HEK293 (cell line): Measurements from ENCODE around the gene GPR62.
A peak's percentile ranks its signal among the peaks of the same experiment; 100 is the strongest.

Experiments used
- CTCF ChIA-PET: fragments of 350-600 bp; formaldehyde crosslinking; extraction: SDS; loops from one replicate; lab custom pipeline; 2021; ENCODE audit warnings: antibody characterized with exemption; lab: Yijun Ruan, JAX
- POLR2A ChIA-PET: fragments of 300-600 bp; formaldehyde crosslinking; extraction: SDS; loops from one replicate; lab custom pipeline; 2020; ENCODE audit warnings: antibody characterized with exemption, inconsistent platforms; lab: Yijun Ruan, JAX
- H3K27ac ChIP-seq: fragments of 200-500 bp; sonication (Bioruptor generic); 2 replicates; pipeline ENCODE4 v1.5.1; 2014; ENCODE audit warnings: low read depth, low read length, control low read depth, inconsistent platforms; ENCODE audit errors: extremely low read depth
- H3K36me3 ChIP-seq, 2 experiments: fragments of 200-500 bp in 1 of 2; sonication (Bioruptor generic) in 1 of 2; 1 replicate in 1 of 2; 2 replicates in 1 of 2; pipeline ENCODE4 v1.5.1; 2014 to 2017; ENCODE audit warnings: inconsistent platforms in 2 of 2, low read length in 2 of 2; ENCODE audit not compliant: control insufficient read depth in 2 of 2, insufficient read depth in 1 of 2
- H3K4me1 ChIP-seq: fragments of 200-500 bp; sonication (Bioruptor generic); 2 replicates; pipeline ENCODE4 v1.5.1; 2014; ENCODE audit warnings: mild to moderate bottlenecking, low read length, inconsistent platforms; ENCODE audit not compliant: control insufficient read depth, insufficient read depth
- H3K4me3 ChIP-seq: 2 replicates; pipeline ENCODE4 v1.5.1; 2011; ENCODE audit warnings: low read depth, mild to moderate bottlenecking, control low read depth, low read length, moderate library complexity
- H3K9me3 ChIP-seq: fragments of 200-500 bp; sonication (Bioruptor generic); 2 replicates; pipeline ENCODE4 v1.5.1; 2014; ENCODE audit warnings: low read depth, low read length, inconsistent platforms; ENCODE audit not compliant: control insufficient read depth, insufficient read depth
- EGR2 ChIP-seq: fragments of 450-650 bp; formaldehyde crosslinking; IDR thresholded peaks from 2 replicates; pipeline ENCODE4 v1.5.1; 2016; ENCODE audit warnings: low read depth, missing biosample characterization, missing genetic modification characterization
- GFI1B ChIP-seq: fragments of 450-650 bp; formaldehyde crosslinking; IDR thresholded peaks from 2 replicates; pipeline ENCODE4 v1.5.1; 2016; ENCODE audit warnings: missing biosample characterization, missing genetic modification characterization
- GLI2 ChIP-seq: fragments of 450-650 bp; formaldehyde crosslinking; IDR thresholded peaks from 2 replicates; pipeline ENCODE4; 2017; ENCODE audit warnings: missing biosample characterization, missing genetic modification characterization, low read depth, borderline replicate concordance
- GLIS1 ChIP-seq: fragments of 450-650 bp; formaldehyde crosslinking; IDR thresholded peaks from 2 replicates; pipeline ENCODE4 v1.5.1; 2016; ENCODE audit warnings: missing biosample characterization, missing genetic modification characterization
- KLF1 ChIP-seq: fragments of 450-650 bp; formaldehyde crosslinking; IDR thresholded peaks from 2 replicates; pipeline ENCODE4 v1.5.1; 2016; ENCODE audit warnings: missing biosample characterization, missing genetic modification characterization
- MEIS1 ChIP-seq: sonication (generic); formaldehyde crosslinking; IDR thresholded peaks from 2 replicates; pipeline ENCODE4 v1.8.1; 2022; ENCODE audit warnings: missing genetic modification reagents, mild to moderate bottlenecking, borderline replicate concordance
- OSR2 ChIP-seq: fragments of 450-650 bp; formaldehyde crosslinking; IDR thresholded peaks from 2 replicates; pipeline ENCODE4 v1.5.1; 2016; ENCODE audit warnings: missing biosample characterization, missing genetic modification characterization
- PRDM1 ChIP-seq: fragments of 450-650 bp; formaldehyde crosslinking; IDR thresholded peaks from 2 replicates; pipeline ENCODE4; 2016; ENCODE audit warnings: missing biosample characterization, missing genetic modification characterization
- SETDB1 ChIP-seq: IDR thresholded peaks from one replicate; pipeline ENCODE4 v1.6.1; 2017; ENCODE audit warnings: mild to moderate bottlenecking, low read length, moderate library complexity, mixed read lengths; ENCODE audit not compliant: insufficient read length
- SP7 ChIP-seq: fragments of 450-650 bp; formaldehyde crosslinking; IDR thresholded peaks from 2 replicates; pipeline ENCODE4 v1.5.1; 2016; ENCODE audit warnings: missing biosample characterization, missing genetic modification characterization
- YY1 ChIP-seq: fragments of 450-650 bp; formaldehyde crosslinking; IDR thresholded peaks from 2 replicates; pipeline ENCODE4 v1.5.1; 2018; ENCODE audit warnings: missing biosample characterization, missing genetic modification characterization
- ZBTB17 ChIP-seq: fragments of 450-650 bp; formaldehyde crosslinking; IDR thresholded peaks from 2 replicates; pipeline ENCODE4 v1.5.1; 2016; ENCODE audit warnings: missing biosample characterization, missing genetic modification characterization
- ZBTB21 ChIP-seq: fragments of 450-650 bp; formaldehyde crosslinking; IDR thresholded peaks from 2 replicates; pipeline ENCODE4 v1.5.1; 2017; ENCODE audit warnings: missing biosample characterization, missing genetic modification characterization
- ZFHX2 ChIP-seq: fragments of 450-650 bp; formaldehyde crosslinking; conservative IDR thresholded peaks from 2 replicates; pipeline ENCODE4 v1.5.1; 2016; ENCODE audit warnings: missing biosample characterization, missing genetic modification characterization
- ZIC2 ChIP-seq: fragments of 450-650 bp; formaldehyde crosslinking; IDR thresholded peaks from 2 replicates; pipeline ENCODE4 v1.5.1; 2016; ENCODE audit warnings: missing biosample characterization, missing genetic modification characterization
- ZNF10 ChIP-seq: fragments of 450-650 bp; formaldehyde crosslinking; IDR thresholded peaks from 2 replicates; pipeline ENCODE4 v1.5.1; 2017; ENCODE audit warnings: missing biosample characterization, missing genetic modification characterization
- ZNF133 ChIP-seq: fragments of 450-650 bp; formaldehyde crosslinking; IDR thresholded peaks from 2 replicates; pipeline ENCODE4 v1.5.1; 2016; ENCODE audit warnings: missing biosample characterization, missing genetic modification characterization
- ZNF155 ChIP-seq: fragments of 450-650 bp; formaldehyde crosslinking; IDR thresholded peaks from 2 replicates; pipeline ENCODE4 v1.5.1; 2016; ENCODE audit warnings: missing biosample characterization, missing genetic modification characterization
- ZNF416 ChIP-seq: fragments of 450-650 bp; formaldehyde crosslinking; IDR thresholded peaks from 2 replicates; pipeline ENCODE4 v1.5.1; 2016; ENCODE audit warnings: missing biosample characterization, missing genetic modification characterization
- ZNF48 ChIP-seq: fragments of 450-650 bp; formaldehyde crosslinking; IDR thresholded peaks from 2 replicates; pipeline ENCODE4 v1.5.1; 2016; ENCODE audit warnings: missing biosample characterization, missing genetic modification characterization
- ZNF513 ChIP-seq: fragments of 450-650 bp; IDR thresholded peaks from 2 replicates; pipeline ENCODE4 v1.5.1; 2018; ENCODE audit warnings: missing biosample characterization, missing genetic modification characterization
- ZNF521 ChIP-seq: fragments of 450-650 bp; formaldehyde crosslinking; IDR thresholded peaks from 2 replicates; pipeline ENCODE4 v1.5.1; 2017; ENCODE audit warnings: missing biosample characterization, mild to moderate bottlenecking, missing genetic modification characterization
- ZNF561 ChIP-seq: fragments of 450-650 bp; IDR thresholded peaks from 2 replicates; pipeline ENCODE4 v1.5.1; 2018; ENCODE audit warnings: missing biosample characterization, missing genetic modification characterization, borderline replicate concordance
- ZNF629 ChIP-seq: fragments of 450-650 bp; formaldehyde crosslinking; IDR thresholded peaks from 2 replicates; pipeline ENCODE4 v1.5.1; 2017; ENCODE audit warnings: missing biosample characterization, missing genetic modification characterization
- ZNF664 ChIP-seq: fragments of 450-650 bp; formaldehyde crosslinking; IDR thresholded peaks from 2 replicates; pipeline ENCODE4 v1.5.1; 2016; ENCODE audit warnings: missing biosample characterization, missing genetic modification characterization
- ZNF776 ChIP-seq: fragments of 450-650 bp; formaldehyde crosslinking; IDR thresholded peaks from 2 replicates; pipeline ENCODE4 v1.5.0; 2017; ENCODE audit warnings: missing biosample characterization, missing genetic modification characterization, borderline replicate concordance
- ZNF777 ChIP-seq: fragments of 450-650 bp; formaldehyde crosslinking; IDR thresholded peaks from 2 replicates; pipeline ENCODE4 v1.5.1; 2017; ENCODE audit warnings: missing biosample characterization, missing genetic modification characterization, borderline replicate concordance
- ZNF792 ChIP-seq: fragments of 450-650 bp; formaldehyde crosslinking; IDR thresholded peaks from 2 replicates; pipeline ENCODE4 v1.5.1; 2016; ENCODE audit warnings: missing biosample characterization, missing genetic modification characterization
- ZSCAN23 ChIP-seq: fragments of 450-650 bp; formaldehyde crosslinking; IDR thresholded peaks from 2 replicates; pipeline ENCODE4 v1.5.1; 2016; ENCODE audit warnings: missing biosample characterization, missing genetic modification characterization
- TF ChIP-seq, protein P1 (sequence below): fragments of 450-650 bp; formaldehyde crosslinking; IDR thresholded peaks from 2 replicates; pipeline ENCODE4 v1.5.1; 2016; ENCODE audit warnings: missing biosample characterization, missing genetic modification characterization
- TF ChIP-seq, protein P2 (sequence below): fragments of 450-650 bp; formaldehyde crosslinking; IDR thresholded peaks from 2 replicates; pipeline ENCODE4 v1.5.1; 2016; ENCODE audit warnings: missing biosample characterization, missing genetic modification characterization, borderline replicate concordance

The GPR62 gene

DNA sequence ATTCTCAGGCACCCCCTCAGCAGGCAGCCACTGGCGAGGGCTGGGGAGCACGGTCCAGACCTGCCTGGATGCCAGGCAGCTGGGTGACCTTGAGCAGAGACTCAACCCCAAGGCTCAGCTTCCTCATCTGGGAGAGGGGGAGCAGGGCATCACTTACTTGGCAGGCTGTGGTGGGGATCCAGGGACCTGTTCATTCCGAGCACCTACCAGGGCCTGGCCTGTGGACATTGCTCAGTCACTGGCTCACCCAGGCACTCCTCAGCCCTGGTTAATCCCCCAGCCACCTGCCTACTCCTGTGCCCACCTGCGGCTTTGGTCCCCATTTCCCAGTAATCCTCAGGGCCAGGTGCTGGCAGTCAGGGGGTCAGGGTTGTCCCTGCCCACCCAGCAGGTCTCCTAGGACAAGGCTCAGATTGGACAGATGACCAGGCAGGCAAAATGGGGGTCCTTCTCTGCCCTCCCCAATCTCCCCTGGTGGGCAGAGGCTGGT lies 49.8 kb downstream of the GPR62 start (continued):
- TF ChIP-seq, protein P1, sequence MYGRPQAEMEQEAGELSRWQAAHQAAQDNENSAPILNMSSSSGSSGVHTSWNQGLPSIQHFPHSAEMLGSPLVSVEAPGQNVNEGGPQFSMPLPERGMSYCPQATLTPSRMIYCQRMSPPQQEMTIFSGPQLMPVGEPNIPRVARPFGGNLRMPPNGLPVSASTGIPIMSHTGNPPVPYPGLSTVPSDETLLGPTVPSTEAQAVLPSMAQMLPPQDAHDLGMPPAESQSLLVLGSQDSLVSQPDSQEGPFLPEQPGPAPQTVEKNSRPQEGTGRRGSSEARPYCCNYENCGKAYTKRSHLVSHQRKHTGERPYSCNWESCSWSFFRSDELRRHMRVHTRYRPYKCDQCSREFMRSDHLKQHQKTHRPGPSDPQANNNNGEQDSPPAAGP (tag by site-specific recombination) = no peak

GRCh38 chr3:52005571-52005986 lies 50.4 kb downstream of the GPR62 start:
- CTCF ChIA-PET = interaction anchor here (0.6 to 5.8 kb wide), 8 partner anchors 10 to 895 kb away, joined by 3 to 62 read pairs (median 3); partner anchors contain the start of genes PARP3 and RPL29
- Histone ChIP-seq H3K27ac (no peak overlapping the region), H3K4me3 (peak overlapping the region; percentile 4; the same call in 1 of the 2 replicates), H3K9me3 (no peaks in the 10 kb centered on the region), H3K36me3 (no peaks in the 10 kb centered on the region), H3K4me1 (no peaks in the 10 kb centered on the region)
- POLR2A ChIA-PET = interaction anchor here (0.6 to 1.0 kb wide), 5 partner anchors 10 to 272 kb away, joined by 3 to 7 read pairs (median 4); partner anchors contain the start of genes DUSP7 and RPL29
- TF ChIP-seq ZNF776 (tag by site-specific recombination) = no peak
- TF ChIP-seq GLIS1 (tag by site-specific recombination) = peak; percentile 17; the same call in 1 of the 2 replicates
- TF ChIP-seq ZBTB21 (tag by site-specific recombination) = no peak
- no peak for TF ChIP-seq ZNF133 (tag by site-specific recombination)
- peak; percentile 91 for TF ChIP-seq EGR2 (tag by site-specific recombination)
- TF ChIP-seq, protein P1 (tag by site-specific recombination) = 0 out of 2 replicates have a peak, but pooled peaks have one; percentile 52
- TF ChIP-seq SP7 (tag by site-specific recombination) = 0 out of 2 replicates have a peak, but pooled peaks have one; percentile 24
- TF ChIP-seq GFI1B (tag by site-specific recombination) = no peak
- no peak for TF ChIP-seq MEIS1
- TF ChIP-seq YY1 = no peak
- TF ChIP-seq ZNF155 (tag by site-specific recombination) = no peak
- no peak for TF ChIP-seq KLF1 (tag by site-specific recombination)
- TF ChIP-seq ZIC2 (tag by site-specific recombination) = peak; percentile 50
- TF ChIP-seq, protein P2, sequence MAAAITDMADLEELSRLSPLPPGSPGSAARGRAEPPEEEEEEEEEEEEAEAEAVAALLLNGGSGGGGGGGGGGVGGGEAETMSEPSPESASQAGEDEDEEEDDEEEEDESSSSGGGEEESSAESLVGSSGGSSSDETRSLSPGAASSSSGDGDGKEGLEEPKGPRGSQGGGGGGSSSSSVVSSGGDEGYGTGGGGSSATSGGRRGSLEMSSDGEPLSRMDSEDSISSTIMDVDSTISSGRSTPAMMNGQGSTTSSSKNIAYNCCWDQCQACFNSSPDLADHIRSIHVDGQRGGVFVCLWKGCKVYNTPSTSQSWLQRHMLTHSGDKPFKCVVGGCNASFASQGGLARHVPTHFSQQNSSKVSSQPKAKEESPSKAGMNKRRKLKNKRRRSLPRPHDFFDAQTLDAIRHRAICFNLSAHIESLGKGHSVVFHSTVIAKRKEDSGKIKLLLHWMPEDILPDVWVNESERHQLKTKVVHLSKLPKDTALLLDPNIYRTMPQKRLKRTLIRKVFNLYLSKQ (tag by site-specific recombination) = no peak
- TF ChIP-seq GLI2 (tag by site-specific recombination) = no peak
- TF ChIP-seq ZNF629 (tag by site-specific recombination) = no peak
- TF ChIP-seq ZNF777 (tag by site-specific recombination) = no peak
- TF ChIP-seq ZNF521 (tag by site-specific recombination) = no peak
- no peak for TF ChIP-seq ZNF792 (tag by site-specific recombination)
- TF ChIP-seq ZNF664 (tag by site-specific recombination) = no peak
- no peak for TF ChIP-seq SETDB1
- peak; percentile 73 for TF ChIP-seq ZBTB17
- no peak for TF ChIP-seq ZNF48 (tag by site-specific recombination)
- no peak for TF ChIP-seq ZSCAN23
- TF ChIP-seq ZNF10 (tag by site-specific recombination) = no peak
- 0 out of 2 replicates have a peak, but pooled peaks have one; percentile 26 for TF ChIP-seq OSR2 (tag by site-specific recombination)
- TF ChIP-seq PRDM1 (tag by site-specific recombination) = no peak
- TF ChIP-seq ZNF513 (tag by site-specific recombination) = no peak
- peak; percentile 93 for TF ChIP-seq ZFHX2 (tag by site-specific recombination)
- TF ChIP-seq ZNF561 = no peak
- no peak for TF ChIP-seq ZNF416 (tag by site-specific recombination)
